DOHH2 (cell line): ENCODE results near the gene PLEKHG2.

Source experiments
- H3F3A ChIP-seq: fragments of 200-600 bp; sonication (generic), shearing (Covaris generic); 2 replicates; pipeline ENCODE4 v1.6.0; 2016; ENCODE audit warnings: antibody characterized with exemption, mild to moderate bottlenecking; ENCODE audit not compliant: control insufficient read depth, insufficient read depth
- H3K27ac ChIP-seq: fragments of 200-600 bp; sonication (generic); 2 replicates; pipeline ENCODE4 v1.5.1; 2014; ENCODE audit warnings: low read depth, mild to moderate bottlenecking, low read length, moderate library complexity
- H3K27me3 ChIP-seq: fragments of 200-600 bp; sonication (generic); 2 replicates; pipeline ENCODE4 v1.6.1; 2014; ENCODE audit warnings: mild to moderate bottlenecking, low read length, mixed read lengths; ENCODE audit not compliant: control insufficient read depth
- H3K36me3 ChIP-seq: fragments of 200-600 bp; sonication (generic); 2 replicates; pipeline ENCODE4 v1.6.1; 2014; ENCODE audit warnings: mild to moderate bottlenecking, low read length, moderate library complexity, mixed read lengths; ENCODE audit not compliant: control insufficient read depth
- H3K4me1 ChIP-seq: fragments of 200-600 bp; sonication (generic); 2 replicates; pipeline ENCODE4 v1.6.1; 2014; ENCODE audit warnings: mild to moderate bottlenecking, low read length, mixed read lengths; ENCODE audit not compliant: control insufficient read depth
- H3K4me2 ChIP-seq: fragments of 200-600 bp; sonication (generic); 2 replicates; pipeline ENCODE4 v1.6.0; 2014; ENCODE audit warnings: mild to moderate bottlenecking, low read length, moderate library complexity
- H3K4me3 ChIP-seq: fragments of 200-600 bp; sonication (generic); 2 replicates; pipeline ENCODE4 v1.5.1; 2014; ENCODE audit warnings: mild to moderate bottlenecking, low read length, mixed read lengths
- H3K79me2 ChIP-seq: fragments of 200-600 bp; sonication (generic); 2 replicates; pipeline ENCODE4 v1.6.1; 2014; ENCODE audit warnings: mild to moderate bottlenecking, low read length, mixed read lengths; ENCODE audit not compliant: control insufficient read depth
- H3K9me2 ChIP-seq: fragments of 200-600 bp; sonication (generic); replicated peaks from 2 replicates; pipeline ENCODE4 v1.6.1; 2014; ENCODE audit warnings: mild to moderate bottlenecking, low read length, mixed read lengths; ENCODE audit not compliant: control insufficient read depth
- H3K9me3 ChIP-seq: fragments of 200-600 bp; sonication (generic); 2 replicates; pipeline ENCODE4 v1.6.1; 2014; ENCODE audit warnings: antibody characterized with exemption, low read length, mixed read lengths; ENCODE audit not compliant: control insufficient read depth, insufficient read depth
- H4K20me1 ChIP-seq: fragments of 200-600 bp; sonication (generic); 2 replicates; pipeline ENCODE4 v1.6.0; 2014; ENCODE audit warnings: low read depth, mild to moderate bottlenecking, antibody characterized with exemption, low read length, moderate library complexity; ENCODE audit not compliant: control insufficient read depth, insufficient read depth
- EZH2phosphoT487 ChIP-seq: fragments of 200-600 bp; sonication (generic); IDR thresholded peaks from 2 replicates; pipeline ENCODE4 v1.6.1; 2017; ENCODE audit warnings: borderline replicate concordance, mild to moderate bottlenecking, antibody characterized with exemption, low read length, moderate library complexity, mixed read lengths
- TF ChIP-seq, protein P1 (sequence below): fragments of 200-600 bp; sonication (generic); IDR thresholded peaks from one replicate; pipeline ENCODE4 v1.5.1; 2014; ENCODE audit warnings: antibody characterized with exemption, mild to moderate bottlenecking, low read depth, low read length; ENCODE audit not compliant: poor library complexity, severe bottlenecking

The PLEKHG2 gene

DNA sequence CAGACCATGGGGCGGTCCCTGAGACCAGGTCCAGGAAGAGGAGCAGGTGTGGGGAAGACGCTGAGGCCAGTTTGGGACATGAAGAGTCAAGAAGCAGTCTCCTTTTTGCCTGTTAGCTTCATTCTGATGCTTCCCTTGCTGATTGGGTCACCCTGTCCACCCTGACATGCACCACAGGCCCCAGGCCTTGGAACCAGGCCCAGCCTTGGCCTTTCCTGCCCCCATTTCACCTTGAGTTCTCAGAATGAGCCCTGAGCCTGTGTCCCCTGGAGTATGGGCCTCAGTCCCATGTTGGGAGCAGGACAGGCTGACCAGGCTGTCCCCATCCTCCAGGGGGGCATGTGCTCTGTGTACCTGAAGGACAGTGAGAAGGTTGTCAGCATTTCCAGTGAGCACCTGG is 63.3 kb downstream of the PLEKHG2 start:
- no peak overlapping the region for H3K27ac ChIP-seq
- H3K79me2 ChIP-seq: peaks cover 1% of the 10 kb centered on the region
- no peak overlapping the region for H3K4me2 ChIP-seq
- peaks cover 12% of the 10 kb centered on the region for H3K4me1 ChIP-seq
- no peak overlapping the region for H3K4me3 ChIP-seq
- TF ChIP-seq, protein P1, sequence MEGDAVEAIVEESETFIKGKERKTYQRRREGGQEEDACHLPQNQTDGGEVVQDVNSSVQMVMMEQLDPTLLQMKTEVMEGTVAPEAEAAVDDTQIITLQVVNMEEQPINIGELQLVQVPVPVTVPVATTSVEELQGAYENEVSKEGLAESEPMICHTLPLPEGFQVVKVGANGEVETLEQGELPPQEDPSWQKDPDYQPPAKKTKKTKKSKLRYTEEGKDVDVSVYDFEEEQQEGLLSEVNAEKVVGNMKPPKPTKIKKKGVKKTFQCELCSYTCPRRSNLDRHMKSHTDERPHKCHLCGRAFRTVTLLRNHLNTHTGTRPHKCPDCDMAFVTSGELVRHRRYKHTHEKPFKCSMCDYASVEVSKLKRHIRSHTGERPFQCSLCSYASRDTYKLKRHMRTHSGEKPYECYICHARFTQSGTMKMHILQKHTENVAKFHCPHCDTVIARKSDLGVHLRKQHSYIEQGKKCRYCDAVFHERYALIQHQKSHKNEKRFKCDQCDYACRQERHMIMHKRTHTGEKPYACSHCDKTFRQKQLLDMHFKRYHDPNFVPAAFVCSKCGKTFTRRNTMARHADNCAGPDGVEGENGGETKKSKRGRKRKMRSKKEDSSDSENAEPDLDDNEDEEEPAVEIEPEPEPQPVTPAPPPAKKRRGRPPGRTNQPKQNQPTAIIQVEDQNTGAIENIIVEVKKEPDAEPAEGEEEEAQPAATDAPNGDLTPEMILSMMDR: no peak
- no peak for TF ChIP-seq EZH2phosphoT487
- H3F3A ChIP-seq: peaks cover 7% of the 10 kb centered on the region
- peaks cover 56% of the 10 kb centered on the region for H3K36me3 ChIP-seq
- H3K27me3 ChIP-seq: no peaks in the 10 kb centered on the region
- H3K9me3 ChIP-seq: no peaks in the 10 kb centered on the region
- no peaks in the 10 kb centered on the region for H4K20me1 ChIP-seq
- no peaks in the 10 kb centered on the region for H3K9me2 ChIP-seq
